Measurements from ENCODE around the gene USP1. TPM values are rescaled to one million over a fixed set of nuclear protein-coding genes. Genes with fewer than 3 reads are reported as not detected.

Gene USP1
- polyA plus RNA-seq (2011; rRNA removed) (18.5 and 31.4 TPM in 2 replicates), polyA plus RNA-seq (2017; fragmentation: RNase III; extraction: RNeasy Plus Mini Kit Qiagen cat#74134 plus additional on column Dnase treatment) (23.5 to 26.4 TPM (median 24.8 TPM) in 3 replicates), polyA minus RNA-seq (2011; rRNA and poly(A)+ RNA removed) (5.1 and 6.2 TPM in 2 replicates)
- 5.7 and 5.8 TPM in 2 replicates for polyA plus RNA-seq (2012; cell fraction: cytosol; rRNA removed)
- 3.8 and 6.0 TPM in 2 replicates for polyA plus RNA-seq (2012; cell fraction: nucleus; rRNA removed)

- POLR2A ChIA-PET: interaction anchor here (0.5 to 1.3 kb wide), 10 partner anchors 9 to 297 kb away, joined by 3 to 5 read pairs (median 3); no protein-coding TSS in a partner anchor
- TF ChIP-seq E2F6 (IDR thresholded peaks at IDR 0.05; ENCODE audit: borderline replicate concordance, low read depth) (peak; percentile 86), ZNF302 (CRISPR knock-in tag; IDR thresholded peaks at IDR 0.05) (no peak), HOXB13 (CRISPR knock-in tag; IDR thresholded peaks at IDR 0.05; ENCODE audit: low read depth) (no peak), MAZ (IDR thresholded peaks at IDR 0.05; ENCODE audit: borderline replicate concordance, low read depth, low read length) (no peak), RAD21 (conservative IDR thresholded peaks at IDR 0.05 in 1 of 2, IDR thresholded peaks at IDR 0.05 in 1 of 2) (no peak), KDM5A (IDR thresholded peaks at IDR 0.05) (no peak), CHD2 (IDR thresholded peaks at IDR 0.05; ENCODE audit: low read length, partially characterized antibody) (no peak), PHF8 (IDR thresholded peaks at IDR 0.05; ENCODE audit: borderline replicate concordance, low read depth) (no peak), EP300 (IDR thresholded peaks at IDR 0.05) (no peak), CHD4 (IDR thresholded peaks at IDR 0.05; ENCODE audit: borderline replicate concordance) (no peak), BCL3 (IDR thresholded peaks at IDR 0.05) (no peak), NFE2L2 (conservative IDR thresholded peaks at IDR 0.05; ENCODE audit: low read length) (no peak), POLR2A (IDR thresholded peaks at IDR 0.05; ENCODE audit: low read length) (peak; percentile 29; the same call in 1 of the 2 replicates), RFX5 (IDR thresholded peaks at IDR 0.05) (no peak), POLR2AphosphoS2 (conservative IDR thresholded peaks at IDR 0.05; ENCODE audit: low read length) (no peak), ELK1 (IDR thresholded peaks at IDR 0.05; ENCODE audit: low read depth, low read length) (no peak), HOXA7 (CRISPR knock-in tag; IDR thresholded peaks at IDR 0.05) (no peak), SMC3 (IDR thresholded peaks at IDR 0.05) (no peak), GATA3 (IDR thresholded peaks at IDR 0.05; ENCODE audit: borderline replicate concordance) (no peak), FOSL2 (IDR thresholded peaks at IDR 0.05) (no peak), FOSL2 (CRISPR knock-in tag; IDR thresholded peaks at IDR 0.05) (no peak), RCOR1 (IDR thresholded peaks at IDR 0.05; ENCODE audit: low read depth, low read length) (no peak), SREBF2 (IDR thresholded peaks at IDR 0.05) (no peak), CEBPB (IDR thresholded peaks at IDR 0.05) (no peak), EHF (CRISPR knock-in tag; IDR thresholded peaks at IDR 0.05) (no peak), NR3C1 (IDR thresholded peaks at IDR 0.05) (no peak), JUN (IDR thresholded peaks at IDR 0.05) (peak in 1 of 2 experiments; percentile 74; a peak in 1 of 5 replicates), CTCF (IDR thresholded peaks at IDR 0.05) (no peak), NPAS2 (CRISPR knock-in tag; IDR thresholded peaks at IDR 0.05; ENCODE audit: borderline replicate concordance) (no peak), ZC3H11A (IDR thresholded peaks at IDR 0.05) (no peak), EHMT2 (IDR thresholded peaks at IDR 0.05; ENCODE audit: low read depth) (no peak), MAX (IDR thresholded peaks at IDR 0.05) (peak; percentile 91)
Observed at GRCh38 chr1:62436466-62437272, at the start of gene USP1. Gene USP1, plus strand, starts transcription at chr1:62437049. Its CDS starts 2,819 bp downstream, at chr1:62439868.

More at GRCh38 chr1:62436466-62437272, at the start of gene USP1:
- H3K27ac ChIP-seq: peak within 1 kb of the TSS; percentile 96 to 100
- no peak for FAIRE-seq
- peaks cover 19% of the 10 kb centered on the region; the same call in 2 of the 3 replicates for H3K4me1 ChIP-seq
- H3K9me3 ChIP-seq: no peaks in the 10 kb centered on the region
- CTCF ChIA-PET: interaction anchor here (1.6 kb wide), 1 partner anchor 310 kb away, joined by 5 read pairs; no protein-coding TSS in a partner anchor
- 2% methylated on average over 30 of the region's 76 CpGs for WGBS (ENCODE audit: missing lambda C conversion rate)
- peak in 1 of 2 experiments; percentile 84 for DNase-seq (ENCODE audit: low read depth in 1 of 2, low spot score in 1 of 2)
- H3K4me3 ChIP-seq: peak within 1 kb of the TSS; percentile 97
- peak within 1 kb of the TSS; percentile 88 for H3K4me2 ChIP-seq
- ATAC-seq: peak; percentile 92 to 95

Data from A549 (cell line).